ENCODE data around the gene SKOR1.
A peak's percentile ranks its signal among the peaks of the same experiment; 100 is the strongest.

The SKOR1 gene

DNA sequence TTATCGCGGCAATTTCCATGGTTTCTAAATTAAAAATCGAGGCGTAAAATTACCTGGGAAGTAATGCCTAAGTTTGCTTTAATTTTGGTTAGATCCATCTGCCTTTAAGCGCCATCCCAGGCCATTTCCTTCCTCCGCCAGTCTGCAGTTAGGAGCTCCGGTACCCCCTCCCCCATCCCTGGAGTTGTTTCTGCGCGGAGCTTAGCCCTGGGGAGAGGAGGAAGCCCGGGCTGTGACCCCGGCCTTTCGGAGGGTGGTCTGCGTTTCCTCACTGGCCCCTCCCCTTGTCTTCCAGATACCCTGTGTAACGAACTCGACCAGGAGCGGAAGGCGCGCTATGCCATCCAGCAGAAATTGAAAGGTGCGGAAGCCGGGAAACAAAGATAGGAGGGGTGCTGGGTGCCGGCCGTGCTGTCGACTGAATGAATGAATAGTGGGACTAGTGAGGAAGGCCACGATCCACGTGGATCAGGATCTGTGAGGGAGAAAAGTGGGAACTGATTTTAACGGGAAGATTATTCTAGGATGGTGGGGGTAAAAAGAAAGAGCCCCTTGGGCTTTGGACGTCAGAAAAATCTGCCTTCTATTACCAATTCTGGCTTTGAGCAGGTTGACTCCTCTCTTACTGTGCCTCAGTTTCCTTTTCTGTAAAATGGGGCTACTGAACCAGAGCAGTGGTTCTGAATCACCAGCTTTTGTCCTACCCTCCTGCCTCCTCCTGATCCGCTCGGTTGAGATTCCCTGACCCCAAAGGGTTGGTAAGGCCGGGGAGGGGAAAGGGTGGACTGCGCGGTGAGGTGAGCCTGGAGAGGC, 7.8 kb downstream of the SKOR1 start:
- DNase-seq, result no peak

GRCh38 chr15:67833710-67834511, 8.6 kb downstream of the SKOR1 start:
- DNase-seq, result peak; percentile 40 to 79 (median 63)

GRCh38 chr15:67834581-67835296, 9.4 kb downstream of the SKOR1 start:
- DNase-seq, result no peak

DNA sequence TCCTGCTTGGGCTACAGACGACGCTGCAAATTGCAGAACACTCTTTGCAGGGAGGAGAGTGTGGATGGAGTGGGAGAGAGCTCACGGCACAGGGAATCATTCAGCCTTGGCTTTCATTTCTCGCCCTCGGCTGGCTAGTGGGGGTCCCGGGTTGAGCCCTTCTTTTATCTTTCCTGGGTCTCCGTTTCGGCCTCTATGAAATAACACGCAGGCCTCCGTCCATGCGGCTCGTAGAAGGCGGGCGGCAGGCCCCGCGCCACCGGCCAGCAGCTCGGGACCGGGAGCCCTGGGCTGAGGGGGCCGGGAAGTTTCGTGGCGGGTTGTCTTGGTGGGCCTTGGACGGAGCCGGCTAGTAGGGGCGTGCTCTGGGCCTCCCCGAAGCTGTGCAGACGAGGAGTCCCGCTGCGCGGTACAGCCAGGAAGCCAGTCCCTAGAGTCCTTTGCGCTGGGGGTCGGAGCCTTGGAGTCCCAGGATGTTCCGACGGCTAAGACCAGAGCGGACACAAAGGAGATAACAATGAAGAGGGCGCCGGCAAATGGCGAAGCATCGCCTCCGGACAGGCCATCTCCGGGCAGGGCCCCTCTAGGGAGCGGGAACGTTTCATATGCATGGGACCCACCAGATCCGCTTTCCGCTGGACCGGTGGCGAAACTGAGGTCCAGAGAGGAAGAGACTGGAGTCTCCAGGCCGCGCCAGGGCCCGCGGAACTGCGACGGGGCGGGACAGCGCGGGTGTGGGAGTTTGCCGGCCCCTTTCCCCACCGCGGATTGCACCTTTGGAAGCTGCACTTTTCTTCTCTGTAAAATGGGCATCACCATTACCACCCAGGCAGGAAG, 10.2 kb downstream of the SKOR1 start:
- DNase-seq, result peak in 1 of 3 donors; percentile 46

- no peak for DNase-seq
Observed at GRCh38 chr15:67836134-67836455, 10.8 kb downstream of the SKOR1 start.

GRCh38 chr15:67836477-67836876, 11.2 kb downstream of the SKOR1 start:
- peak; percentile 70 to 77 (median 71) for DNase-seq

- DNase-seq, result no peak
Observed at GRCh38 chr15:67836955-67837354, 11.6 kb downstream of the SKOR1 start.

- DNase-seq, result peak; percentile 53 to 69 (median 64)
Observed at GRCh38 chr15:67838789-67839332, 13.6 kb downstream of the SKOR1 start.

DNA sequence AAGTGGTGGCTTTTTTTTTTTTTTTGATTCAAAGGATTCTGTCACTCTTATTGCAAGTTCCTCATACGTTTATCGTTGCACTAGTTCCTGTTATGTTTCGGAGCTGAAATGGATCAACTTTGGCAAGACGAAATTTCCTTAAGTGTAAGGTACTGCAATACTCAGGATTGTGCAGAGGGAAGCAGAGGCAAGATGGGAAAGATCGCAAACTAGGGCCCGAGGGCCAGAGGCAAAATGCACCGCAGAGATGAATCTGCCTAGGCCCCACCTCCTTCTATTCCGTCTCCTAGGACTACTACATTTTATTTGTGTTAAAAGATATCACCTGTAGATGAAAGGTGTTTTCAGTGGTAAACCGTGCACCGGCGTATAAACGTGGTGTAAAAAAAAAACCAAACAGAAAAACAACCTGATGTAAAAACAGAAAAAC, 14.2 kb downstream of the SKOR1 start:
- DNase-seq, result peak in 2 of 3 donors; percentile 66 to 74

DNA sequence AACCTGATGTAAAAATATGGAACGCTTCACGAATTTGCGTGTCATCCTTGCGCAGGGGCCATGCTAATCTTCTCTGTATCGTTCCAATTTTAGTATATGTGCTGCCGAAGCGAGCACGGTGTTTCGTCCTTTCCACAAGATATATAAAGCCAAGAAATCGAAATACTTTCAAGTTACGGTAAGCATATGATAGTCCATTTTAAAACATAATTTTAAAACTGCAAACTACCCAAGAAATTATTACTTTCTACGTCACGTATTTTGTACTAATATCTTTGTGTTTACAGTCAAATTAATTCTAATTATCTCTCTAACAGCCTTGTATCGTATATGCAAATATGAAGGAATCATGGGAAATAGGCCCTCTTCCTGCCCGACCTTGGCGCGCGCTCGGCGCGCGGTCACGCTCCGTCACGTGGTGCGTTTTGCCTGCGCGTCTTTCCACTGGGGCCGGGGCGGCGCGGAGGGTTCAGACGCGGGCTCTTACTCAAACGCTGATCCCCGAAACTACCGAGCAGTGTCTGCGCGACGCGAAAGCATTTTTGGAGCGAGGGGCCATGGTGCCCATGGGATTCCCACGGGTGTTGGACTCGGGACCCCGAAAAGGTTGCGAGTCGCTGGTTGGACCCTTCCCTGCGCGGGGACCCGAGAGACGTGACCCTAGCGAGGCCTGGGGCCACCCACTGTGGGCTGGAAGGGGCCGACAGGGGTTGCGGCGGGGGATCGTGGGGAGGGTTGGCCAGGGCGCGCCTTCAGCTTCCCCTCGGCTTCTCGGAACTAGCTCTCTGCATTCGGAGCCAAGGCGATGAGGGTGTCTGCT, 14.8 kb downstream of the SKOR1 start, which contains the start of gene RNU6-1:
Gene RNU6-1, minus strand, starts transcription at position 117 of the 820 bp plus-strand sequence.
- peak; percentile 96 to 97 (median 97) for DNase-seq

- DNase-seq, result peak; percentile 51 to 65 (median 56)
Observed at GRCh38 chr15:67840749-67841512, 15.6 kb downstream of the SKOR1 start.

- no peak for DNase-seq
Observed at GRCh38 chr15:67841513-67841762, 16.1 kb downstream of the SKOR1 start.

DNA sequence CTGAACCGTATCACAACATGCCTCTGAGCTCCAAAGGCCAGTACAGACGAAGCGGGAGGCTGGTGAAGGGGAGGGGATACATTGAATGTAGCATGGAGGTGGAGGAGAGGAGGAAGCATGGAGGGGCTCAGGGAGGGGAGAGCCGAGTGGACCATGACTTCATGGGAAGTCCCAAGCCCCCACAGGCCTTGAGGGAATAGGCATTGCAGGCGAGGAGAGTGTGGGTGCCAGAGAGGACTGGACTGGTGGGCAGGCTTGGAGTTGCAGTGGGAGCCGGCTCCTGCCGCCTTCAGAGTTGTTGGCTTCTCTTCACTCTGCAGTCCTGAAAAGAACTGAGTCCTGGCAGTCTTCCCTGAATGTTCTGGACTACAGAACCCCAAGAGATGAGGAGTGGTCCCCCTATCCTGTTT, 17.8 kb downstream of the SKOR1 start:
- DNase-seq, result no peak

DNA sequence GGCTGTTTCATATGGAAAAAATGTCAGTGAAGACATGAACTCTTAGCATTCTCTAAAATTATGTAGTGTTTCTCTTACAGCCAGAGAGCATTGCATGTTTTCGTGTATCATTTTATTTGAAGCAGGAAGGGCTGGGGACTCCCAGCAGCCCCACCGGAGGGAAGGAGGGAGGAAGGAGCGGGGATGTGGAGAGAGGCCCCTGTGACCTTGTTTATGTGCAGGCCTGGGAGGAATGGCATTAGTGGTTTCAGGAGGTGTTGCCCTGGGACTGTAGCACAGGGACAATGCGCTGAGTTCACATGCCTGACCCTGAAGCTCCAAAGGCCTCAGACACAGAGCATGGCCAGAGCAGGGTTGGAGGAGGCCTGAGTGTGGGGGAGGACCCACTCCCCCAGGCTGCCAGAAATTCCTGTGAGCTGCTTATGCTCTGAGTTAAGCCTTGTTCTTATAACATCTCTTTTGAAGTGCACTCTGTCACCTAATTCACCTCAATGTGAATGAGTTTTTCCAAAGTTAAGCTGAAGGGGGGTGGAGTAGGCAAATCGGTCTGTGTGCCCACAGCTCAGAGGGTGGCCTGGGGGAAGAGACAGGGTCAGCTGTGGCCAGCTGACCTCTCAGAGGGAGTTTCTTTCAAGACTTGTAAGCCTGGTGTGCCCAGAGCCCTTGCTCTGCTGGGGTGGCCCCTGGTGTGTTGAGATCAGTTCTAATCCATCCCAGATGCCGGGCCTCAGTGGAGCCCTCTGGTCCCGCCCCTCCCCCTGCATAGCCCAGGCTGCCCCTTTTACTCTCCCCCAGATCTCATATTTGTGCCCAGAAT, 18.5 kb downstream of the SKOR1 start:
- DNase-seq, result no peak

GRCh38 chr15:67845974-67846373, 20.7 kb downstream of the SKOR1 start:
- DNase-seq, result no peak

- no peak for DNase-seq
Observed at GRCh38 chr15:67849538-67849937, 24.2 kb downstream of the SKOR1 start.

- DNase-seq, result no peak
Observed at GRCh38 chr15:67850336-67850735, 25.0 kb downstream of the SKOR1 start.

DNA sequence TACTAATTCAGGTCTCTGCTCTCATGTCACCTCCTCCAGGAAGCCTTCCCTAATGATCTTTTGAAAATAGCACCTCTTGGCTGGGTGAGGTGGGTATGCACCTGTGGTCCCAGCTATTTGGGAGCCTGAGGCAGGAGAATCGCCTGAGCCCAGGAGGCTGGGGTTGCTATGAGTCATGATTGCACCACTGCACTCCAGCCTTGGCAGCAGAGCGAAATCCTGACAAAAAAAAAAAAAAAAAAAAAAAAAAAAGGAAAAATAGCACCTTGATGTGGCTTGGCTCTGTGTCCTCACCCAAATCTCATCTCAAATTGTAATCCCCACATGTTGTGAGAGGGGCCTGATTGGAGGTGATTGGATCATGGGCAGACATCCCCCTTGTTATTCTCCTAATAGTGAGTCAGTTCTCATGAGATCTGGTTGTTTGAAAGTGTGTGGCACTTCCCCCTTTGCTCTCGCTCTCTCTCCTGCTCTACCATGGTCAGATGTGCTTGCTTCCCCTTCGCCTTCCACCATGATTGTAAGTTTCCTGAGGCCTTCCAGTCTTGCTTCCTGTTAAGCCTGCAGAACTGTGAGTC, 25.8 kb downstream of the SKOR1 start:
- peak; percentile 76 to 86 (median 80) for DNase-seq

- DNase-seq, result no peak
Observed at GRCh38 chr15:67852418-67852817, 27.1 kb downstream of the SKOR1 start.
